Measurements from ENCODE around the gene PAPLN.

The PAPLN gene

GRCh38 chr14:73217411-73217810, 19.9 kb upstream of the PAPLN start:
- Histone ChIP-seq H3K4me3 (ENCODE audit: low read depth, low read length, poor library complexity, severe bottlenecking) (no peak overlapping the region), H4K20me1 (ENCODE audit: insufficient read depth, low read length) (no peaks in the 10 kb centered on the region), H3K27ac (ENCODE audit: low read depth, low read length, poor library complexity, severe bottlenecking) (no peak overlapping the region), H3K4me2 (ENCODE audit: low read length) (no peak overlapping the region), H3K9me3 (ENCODE audit: low read length) (no peaks in the 10 kb centered on the region), H3K79me2 (ENCODE audit: insufficient read depth, low read length) (no peaks in the 10 kb centered on the region), H2AFZ (ENCODE audit: low read length) (no peak overlapping the region), H3K4me1 (ENCODE audit: insufficient read depth, low read length, severe bottlenecking) (peaks cover 6% of the 10 kb centered on the region), H3K27me3 (ENCODE audit: insufficient read depth, low read length) (no peaks in the 10 kb centered on the region), H3K9me2 (ENCODE audit: low read depth, low read length) (no peaks in the 10 kb centered on the region), H3F3A (ENCODE audit: insufficient read depth, low read length) (no peaks in the 10 kb centered on the region), H3K9ac (ENCODE audit: low read length) (no peak overlapping the region), H3K36me3 (ENCODE audit: insufficient read depth, low read length) (peaks cover 56% of the 10 kb centered on the region)
- TF ChIP-seq CTCF (IDR thresholded peaks at IDR 0.05; ENCODE audit: low read length) (no peak), EZH2 (IDR thresholded peaks at IDR 0.05; ENCODE audit: borderline replicate concordance, low read length) (no peak)

DNA sequence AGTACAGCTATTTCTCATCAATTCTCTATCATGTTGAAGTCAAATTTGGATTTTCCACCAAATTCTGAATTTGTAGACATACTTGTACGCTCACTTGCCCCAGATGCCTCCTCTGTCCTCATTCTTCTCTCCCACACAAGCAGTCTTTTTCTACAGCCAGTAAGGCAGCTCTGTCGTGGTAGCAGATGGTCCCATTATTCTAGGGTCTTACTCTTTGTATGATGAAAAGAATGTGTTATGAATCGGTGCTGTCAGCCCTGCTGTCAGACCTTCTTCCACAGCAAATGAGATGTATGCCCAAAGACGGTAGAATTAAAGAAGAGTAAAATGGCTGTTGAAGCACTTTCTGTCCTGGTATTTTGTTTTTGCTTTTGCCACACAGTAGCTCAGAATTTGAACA, 17.2 kb upstream of the PAPLN start:
- no peaks in the 10 kb centered on the region for H3K9me2 ChIP-seq (ENCODE audit: low read depth, low read length)
- no peak overlapping the region for H3K27ac ChIP-seq (ENCODE audit: low read depth, low read length, poor library complexity, severe bottlenecking)
- no peak overlapping the region for H3K9ac ChIP-seq (ENCODE audit: low read length)
- H3F3A ChIP-seq (ENCODE audit: insufficient read depth, low read length) = no peaks in the 10 kb centered on the region
- H3K9me3 ChIP-seq (ENCODE audit: low read length) = no peaks in the 10 kb centered on the region
- no peaks in the 10 kb centered on the region for H3K79me2 ChIP-seq (ENCODE audit: insufficient read depth, low read length)
- H3K4me1 ChIP-seq (ENCODE audit: insufficient read depth, low read length, severe bottlenecking) = peaks cover 33% of the 10 kb centered on the region
- no peaks in the 10 kb centered on the region for H4K20me1 ChIP-seq (ENCODE audit: insufficient read depth, low read length)
- H3K36me3 ChIP-seq (ENCODE audit: insufficient read depth, low read length) = peaks cover 34% of the 10 kb centered on the region; the same call in 1 of the 2 replicates
- no peak overlapping the region for H3K4me2 ChIP-seq (ENCODE audit: low read length)
- no peak overlapping the region for H3K4me3 ChIP-seq (ENCODE audit: low read depth, low read length, poor library complexity, severe bottlenecking)
- no peak overlapping the region for H2AFZ ChIP-seq (ENCODE audit: low read length)
- TF ChIP-seq CTCF (IDR thresholded peaks at IDR 0.05; ENCODE audit: low read length) (no peak), EZH2 (IDR thresholded peaks at IDR 0.05; ENCODE audit: borderline replicate concordance, low read length) (no peak)
- no peaks in the 10 kb centered on the region for H3K27me3 ChIP-seq (ENCODE audit: insufficient read depth, low read length)

- no peaks in the 10 kb centered on the region for H3K27me3 ChIP-seq (ENCODE audit: insufficient read depth, low read length)
- H3F3A ChIP-seq (ENCODE audit: insufficient read depth, low read length) = no peaks in the 10 kb centered on the region
- H3K27ac ChIP-seq (ENCODE audit: low read depth, low read length, poor library complexity, severe bottlenecking) = no peak overlapping the region
- no peak overlapping the region for H3K4me2 ChIP-seq (ENCODE audit: low read length)
- no peaks in the 10 kb centered on the region for H3K9me3 ChIP-seq (ENCODE audit: low read length)
- peaks cover 34% of the 10 kb centered on the region; the same call in 1 of the 2 replicates for H3K36me3 ChIP-seq (ENCODE audit: insufficient read depth, low read length)
- no peaks in the 10 kb centered on the region for H3K79me2 ChIP-seq (ENCODE audit: insufficient read depth, low read length)
- TF ChIP-seq CTCF (IDR thresholded peaks at IDR 0.05; ENCODE audit: low read length) (no peak), EZH2 (IDR thresholded peaks at IDR 0.05; ENCODE audit: borderline replicate concordance, low read length) (no peak)
- peaks cover 34% of the 10 kb centered on the region for H3K4me1 ChIP-seq (ENCODE audit: insufficient read depth, low read length, severe bottlenecking)
- no peak overlapping the region for H3K9ac ChIP-seq (ENCODE audit: low read length)
- H4K20me1 ChIP-seq (ENCODE audit: insufficient read depth, low read length) = no peaks in the 10 kb centered on the region
- H3K4me3 ChIP-seq (ENCODE audit: low read depth, low read length, poor library complexity, severe bottlenecking) = no peak overlapping the region
- no peaks in the 10 kb centered on the region for H3K9me2 ChIP-seq (ENCODE audit: low read depth, low read length)
- H2AFZ ChIP-seq (ENCODE audit: low read length) = no peak overlapping the region
These were observed 16.7 kb upstream of the PAPLN start for GRCh38 chr14:73220634-73221033.
